A673 (cell line): ENCODE data around the gene APOF. TPM values are rescaled to one million over a fixed set of nuclear protein-coding genes. Genes with fewer than 3 reads are reported as not detected.

Source experiments
- Bru-seq: library from RNA; stranded (reverse); fragments of 400-500 nt; gene quantifications from one replicate; lab custom pipeline; 2021; lab: Mats Ljungman, UMichigan
- BruChase-seq, 2 experiments: library from RNA; stranded (reverse); fragments of 400-500 nt; gene quantifications; one replicate each; lab custom pipeline; 2021; lab: Mats Ljungman, UMichigan
- BruUV-seq: library from RNA; stranded (reverse); fragments of 400-500 nt; replicated peaks from 2 replicates; lab custom pipeline; 2021; lab: Mats Ljungman, UMichigan
- CTCF ChIA-PET: fragments of 300-600 bp; sonication (Branson Sonifier 250); formaldehyde crosslinking; loops from one replicate; lab custom pipeline; 2022; ENCODE audit warnings: antibody characterized with exemption; lab: Charles Lee
- POLR2A ChIA-PET: fragments of 300-600 bp; sonication (Branson Sonifier 250); formaldehyde crosslinking; loops from one replicate; lab custom pipeline; 2022; ENCODE audit warnings: antibody characterized with exemption; ENCODE audit not compliant: low non-redundant PET; lab: Charles Lee
- DNase-seq: peaks from one replicate; pipeline ENCODE4 v3.0.0-alpha.2; 2015; ENCODE audit warnings: low spot score
- H3K27ac ChIP-seq: fragments of 200-600 bp; sonication (generic); 2 replicates; pipeline ENCODE4 v1.5.1; 2016; ENCODE audit warnings: mixed run types, low read depth, mild to moderate bottlenecking, mixed read lengths, antibody characterized with exemption, low read length; ENCODE audit not compliant: poor library complexity, severe bottlenecking
- H3K27me3 ChIP-seq: fragments of 200-600 bp; sonication (generic); replicated peaks from 2 replicates; pipeline ENCODE4 v1.6.1; 2017; ENCODE audit warnings: mixed run types, low read depth, mild to moderate bottlenecking, mixed read lengths, antibody characterized with exemption, low read length; ENCODE audit not compliant: insufficient read depth, poor library complexity
- H3K36me3 ChIP-seq: fragments of 200-600 bp; sonication (generic); 2 replicates; pipeline ENCODE4 v1.6.1; 2016; ENCODE audit warnings: mixed run types, mild to moderate bottlenecking, mixed read lengths, antibody characterized with exemption, low read length; ENCODE audit not compliant: insufficient read depth, poor library complexity, severe bottlenecking
- H3K4me1 ChIP-seq: fragments of 200-600 bp; sonication (generic); 2 replicates; pipeline ENCODE4 v1.6.1; 2017; ENCODE audit warnings: mixed run types, mild to moderate bottlenecking, mixed read lengths, antibody characterized with exemption, low read length; ENCODE audit not compliant: insufficient read depth, poor library complexity, severe bottlenecking
- H3K4me3 ChIP-seq: fragments of 200-600 bp; sonication (generic); 2 replicates; pipeline ENCODE4 v1.5.1; 2016; ENCODE audit warnings: low read depth, mixed run types, mild to moderate bottlenecking, mixed read lengths, low read length; ENCODE audit not compliant: poor library complexity, severe bottlenecking
- H3K9me3 ChIP-seq: fragments of 200-600 bp; sonication (generic); 2 replicates; pipeline ENCODE4 v1.6.1; 2016; ENCODE audit warnings: mixed run types, low read depth, mild to moderate bottlenecking, mixed read lengths, antibody characterized with exemption, low read length; ENCODE audit not compliant: poor library complexity, severe bottlenecking
- CTCF ChIP-seq: fragments of 300-800, 200-600 bp; sonication (generic); conservative IDR thresholded peaks from 2 replicates; pipeline ENCODE4 v1.5.1; 2017; ENCODE audit warnings: low read depth, mild to moderate bottlenecking, antibody characterized with exemption, low read length, moderate library complexity, mixed read lengths
- EZH2 ChIP-seq: fragments of 200-600 bp; sonication (generic); IDR thresholded peaks from 2 replicates; pipeline ENCODE4 v1.6.1; 2017; ENCODE audit warnings: borderline replicate concordance, low read depth, mild to moderate bottlenecking, mixed read lengths, antibody characterized with exemption, low read length; ENCODE audit not compliant: poor library complexity, severe bottlenecking
- intact Hi-C: fragments of 100-400 bp; cut with micrococcal nuclease; formaldehyde crosslinking; loops from one replicate; pipeline ENCODE4 v1.10.0; 2022; ENCODE audit not compliant: unreplicated experiment
- long read RNA-seq: library from polyadenylated mRNA; stranded (forward); transcript quantifications from one replicate; pipeline ENCODE4 v2.0.0, GENCODE V29; 2022
- total RNA-seq: library from RNA; stranded (reverse); gene quantifications from 2 replicates; pipeline ENCODE4 v1.2.3, GENCODE V29; 2021

Gene APOF, protein sequence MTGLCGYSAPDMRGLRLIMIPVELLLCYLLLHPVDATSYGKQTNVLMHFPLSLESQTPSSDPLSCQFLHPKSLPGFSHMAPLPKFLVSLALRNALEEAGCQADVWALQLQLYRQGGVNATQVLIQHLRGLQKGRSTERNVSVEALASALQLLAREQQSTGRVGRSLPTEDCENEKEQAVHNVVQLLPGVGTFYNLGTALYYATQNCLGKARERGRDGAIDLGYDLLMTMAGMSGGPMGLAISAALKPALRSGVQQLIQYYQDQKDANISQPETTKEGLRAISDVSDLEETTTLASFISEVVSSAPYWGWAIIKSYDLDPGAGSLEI
- total RNA-seq (not detected in 2 replicates), Bru-seq, nascent RNA (not detected), BruChase-seq, experiment 1, labeled RNA remaining after a 2-hour chase (not detected), BruChase-seq, experiment 2, labeled RNA remaining after a 6-hour chase (not detected)
- long read RNA-seq = 0 reads

GRCh38 chr12:56362130-56363059 is at the start of gene APOF:
Gene APOF (minus strand): TSS chr12:56362857. CDS start chr12:56362745, 112 bp downstream.
- no TSS peak for BruUV-seq
- no peak for TF ChIP-seq EZH2
- TF ChIP-seq CTCF = no peak
- peaks cover 8% of the 10 kb centered on the region for H3K4me1 ChIP-seq
- intact Hi-C loops = no loop called here
- ChIA-PET CTCF (interaction anchor here (1.0 kb wide), 1 partner anchor 102 kb away, joined by 3 read pairs; no protein-coding TSS in a partner anchor), POLR2A (interaction anchor here (0.6 kb wide), 1 partner anchor 245 kb away, joined by 5 read pairs; no protein-coding TSS in a partner anchor)
- no peaks in the 10 kb centered on the region for H3K36me3 ChIP-seq
- no peaks in the 10 kb centered on the region for H3K9me3 ChIP-seq
- H3K27ac ChIP-seq = no peak within 1 kb of the TSS
- no peak for DNase-seq
- no peaks in the 10 kb centered on the region for H3K27me3 ChIP-seq
- H3K4me3 ChIP-seq = no peak within 1 kb of the TSS

DNA sequence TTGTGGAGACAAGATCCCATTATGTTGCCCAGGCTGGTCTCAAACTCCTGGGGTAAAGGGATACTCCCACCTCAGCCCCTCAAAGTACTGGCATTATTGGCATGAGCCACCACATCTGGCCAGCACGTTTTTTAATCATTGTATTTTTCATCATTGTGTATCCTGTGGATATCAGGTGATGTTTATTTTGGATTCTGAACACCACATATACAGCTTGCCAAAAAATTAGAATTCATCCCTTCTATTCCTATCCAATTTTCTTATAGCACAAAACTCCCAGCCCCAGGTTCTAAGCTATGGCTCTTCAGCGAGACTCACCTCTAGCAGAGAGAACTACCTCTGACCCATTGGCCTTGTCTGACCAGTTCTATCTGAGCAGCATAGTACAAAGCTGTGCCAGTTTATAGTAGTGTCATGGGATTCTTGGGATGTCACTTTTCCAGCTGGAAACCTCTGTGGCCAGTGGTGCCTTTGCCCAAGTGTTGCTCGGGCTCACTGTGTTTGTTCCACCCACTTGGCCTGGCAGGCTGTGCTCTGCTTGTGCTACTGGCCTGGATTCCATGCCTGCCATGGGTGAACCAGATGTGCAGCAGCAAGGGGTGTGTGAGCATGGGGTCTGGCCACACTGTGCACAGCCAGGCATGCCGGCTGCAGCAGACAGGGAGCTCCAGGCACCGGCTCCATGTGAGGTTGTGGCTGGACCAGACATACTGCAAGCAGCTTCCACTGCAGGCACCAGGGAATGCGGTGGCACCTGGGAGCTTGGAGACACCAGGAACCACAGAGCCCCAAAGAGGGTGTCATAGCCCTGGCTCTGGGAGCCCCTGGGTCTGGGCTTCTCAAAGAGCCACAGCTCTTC is 49.4 kb upstream of the APOF start:
- no TSS peak for BruUV-seq
- ChIA-PET CTCF (no interaction called here), POLR2A (no interaction called here)

More for the DNA sequence above, 49.4 kb upstream of the APOF start:
- Histone ChIP-seq H3K4me3 (no peak overlapping the region), H3K36me3 (peaks cover 6% of the 10 kb centered on the region), H3K27me3 (no peaks in the 10 kb centered on the region), H3K27ac (no peak overlapping the region), H3K4me1 (no peaks in the 10 kb centered on the region), H3K9me3 (no peaks in the 10 kb centered on the region)
- TF ChIP-seq EZH2 (no peak), CTCF (no peak)
- DNase-seq = no peak
- intact Hi-C loops = no loop called here
